HEK293 (cell line): ENCODE measurements around the gene BMX.

Source experiments
- CTCF ChIA-PET: fragments of 350-600 bp; formaldehyde crosslinking; extraction: SDS; loops from one replicate; lab custom pipeline; 2021; ENCODE audit warnings: antibody characterized with exemption; lab: Yijun Ruan, JAX
- POLR2A ChIA-PET: fragments of 300-600 bp; formaldehyde crosslinking; extraction: SDS; loops from one replicate; lab custom pipeline; 2020; ENCODE audit warnings: antibody characterized with exemption, inconsistent platforms; lab: Yijun Ruan, JAX
- H3K27ac ChIP-seq: fragments of 200-500 bp; sonication (Bioruptor generic); 2 replicates; pipeline ENCODE4 v1.5.1; 2014; ENCODE audit warnings: low read depth, low read length, control low read depth, inconsistent platforms; ENCODE audit errors: extremely low read depth
- H3K36me3 ChIP-seq, 2 experiments: fragments of 200-500 bp in 1 of 2; sonication (Bioruptor generic) in 1 of 2; 1 replicate in 1 of 2; 2 replicates in 1 of 2; pipeline ENCODE4 v1.5.1; 2014 to 2017; ENCODE audit warnings: inconsistent platforms in 2 of 2, low read length in 2 of 2; ENCODE audit not compliant: control insufficient read depth in 2 of 2, insufficient read depth in 1 of 2
- H3K4me1 ChIP-seq: fragments of 200-500 bp; sonication (Bioruptor generic); 2 replicates; pipeline ENCODE4 v1.5.1; 2014; ENCODE audit warnings: mild to moderate bottlenecking, low read length, inconsistent platforms; ENCODE audit not compliant: control insufficient read depth, insufficient read depth
- H3K4me3 ChIP-seq: 2 replicates; pipeline ENCODE4 v1.5.1; 2011; ENCODE audit warnings: low read depth, mild to moderate bottlenecking, control low read depth, low read length, moderate library complexity
- H3K9me3 ChIP-seq: fragments of 200-500 bp; sonication (Bioruptor generic); 2 replicates; pipeline ENCODE4 v1.5.1; 2014; ENCODE audit warnings: low read depth, low read length, inconsistent platforms; ENCODE audit not compliant: control insufficient read depth, insufficient read depth
- FEZF1 ChIP-seq: fragments of 450-650 bp; formaldehyde crosslinking; IDR thresholded peaks from 2 replicates; pipeline ENCODE4 v1.5.1; 2016; ENCODE audit warnings: missing biosample characterization, missing genetic modification characterization
- GLIS1 ChIP-seq: fragments of 450-650 bp; formaldehyde crosslinking; IDR thresholded peaks from 2 replicates; pipeline ENCODE4 v1.5.1; 2016; ENCODE audit warnings: missing biosample characterization, missing genetic modification characterization
- PRDM10 ChIP-seq: fragments of 450-650 bp; formaldehyde crosslinking; IDR thresholded peaks from 2 replicates; pipeline ENCODE4 v1.5.1; 2016; ENCODE audit warnings: missing biosample characterization, missing genetic modification characterization
- PRDM6 ChIP-seq: fragments of 450-650 bp; formaldehyde crosslinking; IDR thresholded peaks from 2 replicates; pipeline ENCODE4 v1.5.1; 2017; ENCODE audit warnings: missing biosample characterization, missing genetic modification characterization
- SETDB1 ChIP-seq: IDR thresholded peaks from one replicate; pipeline ENCODE4 v1.6.1; 2017; ENCODE audit warnings: mild to moderate bottlenecking, low read length, moderate library complexity, mixed read lengths; ENCODE audit not compliant: insufficient read length
- TRIM28 ChIP-seq: IDR thresholded peaks from 2 replicates; pipeline ENCODE4 v1.6.1; 2011; ENCODE audit warnings: low read length, control low read depth, borderline replicate concordance
- WT1 ChIP-seq: fragments of 450-650 bp; formaldehyde crosslinking; IDR thresholded peaks from 2 replicates; pipeline ENCODE4 v1.5.1; 2016; ENCODE audit warnings: missing biosample characterization, missing genetic modification characterization
- ZBTB20 ChIP-seq: fragments of 450-650 bp; formaldehyde crosslinking; IDR thresholded peaks from 2 replicates; pipeline ENCODE4 v1.5.1; 2016; ENCODE audit warnings: missing biosample characterization, missing genetic modification characterization
- ZBTB48 ChIP-seq: fragments of 450-650 bp; formaldehyde crosslinking; IDR thresholded peaks from 2 replicates; pipeline ENCODE4 v1.5.1; 2016; ENCODE audit warnings: missing biosample characterization, missing genetic modification characterization
- ZNF114 ChIP-seq: fragments of 450-650 bp; formaldehyde crosslinking; IDR thresholded peaks from 2 replicates; pipeline ENCODE4 v1.5.0; 2017; ENCODE audit warnings: missing biosample characterization, missing genetic modification characterization
- ZNF19 ChIP-seq: fragments of 450-650 bp; formaldehyde crosslinking; IDR thresholded peaks from 2 replicates; pipeline ENCODE4; 2016; ENCODE audit warnings: missing biosample characterization, missing genetic modification characterization, low read depth
- ZNF488 ChIP-seq: fragments of 450-650 bp; formaldehyde crosslinking; IDR thresholded peaks from 2 replicates; pipeline ENCODE4 v1.5.1; 2016; ENCODE audit warnings: missing biosample characterization, missing genetic modification characterization
- ZNF610 ChIP-seq: fragments of 450-650 bp; formaldehyde crosslinking; IDR thresholded peaks from 2 replicates; pipeline ENCODE4 v1.5.1; 2016; ENCODE audit warnings: missing biosample characterization, missing genetic modification characterization, borderline replicate concordance
- ZNF843 ChIP-seq: fragments of 450-650 bp; formaldehyde crosslinking; IDR thresholded peaks from 2 replicates; pipeline ENCODE4 v1.5.1; 2016; ENCODE audit warnings: missing biosample characterization, missing genetic modification characterization
- ZSCAN18 ChIP-seq: fragments of 450-650 bp; formaldehyde crosslinking; IDR thresholded peaks from 2 replicates; pipeline ENCODE4 v1.5.1; 2016; ENCODE audit warnings: missing biosample characterization, missing genetic modification characterization
- ZSCAN30 ChIP-seq: fragments of 450-650 bp; IDR thresholded peaks from 2 replicates; pipeline ENCODE4 v1.5.1; 2018; ENCODE audit warnings: missing biosample characterization, mild to moderate bottlenecking, missing genetic modification characterization, moderate library complexity

The BMX gene

GRCh38 chrX:15574017-15574416 lies 73.4 kb downstream of the BMX start (continued):
- TF ChIP-seq ZSCAN18 (tag by site-specific recombination) = no peak
- no peak for TF ChIP-seq SETDB1

GRCh38 chrX:15576019-15576418 lies 75.4 kb downstream of the BMX start:
- Histone ChIP-seq H3K36me3 (no peaks in the 10 kb centered on the region), H3K4me3 (no peak overlapping the region), H3K27ac (peak overlapping the region; percentile 45; the same call in 1 of the 2 replicates), H3K9me3 (no peaks in the 10 kb centered on the region), H3K4me1 (peaks cover 9% of the 10 kb centered on the region)
- ChIA-PET POLR2A (no interaction called here), CTCF (interaction anchor here (0.6 to 0.9 kb wide), 2 partner anchors 9 to 72 kb away, joined by 3 to 4 read pairs; no protein-coding TSS in a partner anchor)
- TF ChIP-seq ZNF19 (tag by site-specific recombination) (no peak), ZNF843 (tag by site-specific recombination) (0 out of 2 replicates have a peak, but pooled peaks have one; percentile 18), ZSCAN30 (tag by site-specific recombination) (peak; percentile 64; the same call in 1 of the 2 replicates), PRDM6 (tag by site-specific recombination) (peak; percentile 67), GLIS1 (tag by site-specific recombination) (peak; percentile 71), TRIM28 (peak; percentile 12; the same call in 1 of the 2 replicates), FEZF1 (tag by site-specific recombination) (peak; percentile 46; the same call in 1 of the 2 replicates), ZNF488 (tag by site-specific recombination) (no peak), WT1 (tag by site-specific recombination) (peak; percentile 84), ZBTB20 (tag by site-specific recombination) (peak; percentile 50; the same call in 1 of the 2 replicates)

GRCh38 chrX:15579778-15580747 lies 79.5 kb downstream of the BMX start:
- CTCF ChIA-PET = interaction anchor here (0.5 to 1.0 kb wide), 3 partner anchors 43 to 230 kb away, joined by 3 to 5 read pairs (median 3); no protein-coding TSS in a partner anchor
- Histone ChIP-seq H3K27ac (peak overlapping the region; percentile 43), H3K4me1 (peaks cover 9% of the 10 kb centered on the region), H3K36me3 (no peaks in the 10 kb centered on the region), H3K9me3 (no peaks in the 10 kb centered on the region), H3K4me3 (no peak overlapping the region)
- POLR2A ChIA-PET = no interaction called here
- TF ChIP-seq ZBTB48 (tag by site-specific recombination) (0 out of 2 replicates have a peak, but pooled peaks have one; percentile 21), ZNF610 (tag by site-specific recombination) (no peak), PRDM10 (tag by site-specific recombination) (0 out of 2 replicates have a peak, but pooled peaks have one; percentile 16), ZNF114 (no peak)
